ENCODE results near the gene ZNF500.

Gene ZNF500

DNA sequence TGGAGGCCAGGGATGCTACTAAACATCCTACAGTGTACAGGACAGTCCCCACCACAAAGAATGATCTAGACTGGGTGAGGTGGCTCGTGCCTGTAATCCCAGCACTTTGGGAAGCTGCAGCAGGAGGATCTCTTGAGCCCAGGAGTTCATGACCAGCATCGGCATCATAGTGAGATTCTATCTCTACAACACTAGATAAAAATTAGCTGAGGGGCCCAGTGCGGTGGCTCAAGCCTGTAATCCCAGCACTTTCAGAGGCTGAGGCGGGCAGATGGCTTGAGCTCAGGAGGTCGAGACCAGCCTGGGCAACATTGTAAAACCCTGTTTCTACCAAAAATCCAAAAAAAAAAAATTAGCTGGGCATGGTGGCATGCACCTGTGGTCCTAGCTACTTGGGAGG lies 5.4 kb upstream of the ZNF500 start:
- no peak for DNase-seq (ENCODE audit: low spot score)

DNA sequence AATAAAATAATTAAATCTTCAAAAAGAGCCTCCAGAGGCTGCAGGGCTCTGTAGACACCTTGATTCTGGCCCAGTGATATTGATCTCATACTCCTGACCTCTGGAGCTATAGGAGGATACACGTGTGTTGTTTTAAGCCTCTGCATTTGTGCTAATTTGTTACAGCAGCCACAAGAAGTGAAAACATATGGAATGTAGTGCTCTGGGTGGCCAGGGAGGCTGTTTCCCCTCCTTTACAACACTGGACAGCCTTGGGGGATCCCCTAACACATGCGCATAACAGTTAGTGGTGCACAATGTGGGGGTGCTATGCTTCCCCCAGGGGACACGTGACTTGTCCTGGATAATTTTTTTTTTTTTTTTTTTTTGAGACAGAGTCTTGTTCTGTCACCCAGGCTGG lies 4.7 kb upstream of the ZNF500 start:
- DNase-seq (ENCODE audit: low spot score), result no peak

DNA sequence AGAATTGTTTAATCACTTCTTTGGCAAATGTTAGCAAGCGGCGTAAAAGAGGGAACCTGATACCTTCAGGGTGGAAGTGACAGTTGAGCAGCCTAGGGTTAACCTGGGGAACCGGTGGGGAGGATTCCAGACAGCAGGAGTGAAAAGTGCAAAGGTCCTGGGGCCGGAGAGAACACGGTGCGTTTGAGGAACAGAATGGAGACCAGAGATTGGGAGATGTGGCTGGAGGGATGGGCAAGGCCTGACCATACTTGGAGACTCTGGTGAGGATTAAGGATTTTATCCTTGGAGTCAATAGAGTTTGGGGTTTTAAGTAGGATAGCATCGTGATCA lies 2.3 kb upstream of the ZNF500 start:
- no peak for DNase-seq (ENCODE audit: low spot score)

DNA sequence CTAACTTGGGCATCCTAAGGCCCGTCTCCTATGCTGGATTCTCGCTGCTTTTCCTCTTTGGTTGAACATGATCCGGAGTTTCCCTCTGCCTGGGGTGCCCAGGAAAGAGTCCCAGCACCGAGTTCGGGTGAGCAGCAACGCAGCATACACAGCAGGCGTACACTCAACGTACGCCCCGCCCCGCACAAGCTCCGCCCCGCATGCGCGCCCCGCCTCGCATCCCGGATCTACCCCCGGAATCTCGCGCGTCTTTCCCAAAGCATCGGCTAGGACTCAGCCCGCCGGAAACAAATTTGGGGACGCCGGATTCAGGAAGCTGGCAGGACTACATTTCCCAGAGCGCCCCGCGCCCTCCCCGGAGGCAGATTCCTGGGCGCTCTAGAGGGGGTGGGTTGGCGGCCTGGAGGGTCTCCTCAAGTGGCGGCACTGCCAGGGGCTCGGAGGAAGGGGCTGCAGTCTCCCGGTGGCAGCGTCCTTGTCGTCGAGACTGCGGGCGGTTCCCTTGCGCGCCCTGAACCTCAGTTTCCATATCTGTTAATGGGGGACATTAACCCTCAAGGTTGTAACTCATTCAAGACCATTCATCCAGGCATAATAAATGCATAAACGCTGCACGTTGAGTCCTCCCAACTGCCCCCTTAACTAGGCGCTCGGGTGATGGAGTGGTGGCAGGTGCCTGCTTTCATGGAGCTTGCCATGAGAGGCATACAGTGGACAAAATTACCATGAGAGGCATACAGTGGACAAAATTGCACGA lies 1.8 kb upstream of the ZNF500 start:
- peak; percentile 98 for DNase-seq (ENCODE audit: low spot score)

DNA sequence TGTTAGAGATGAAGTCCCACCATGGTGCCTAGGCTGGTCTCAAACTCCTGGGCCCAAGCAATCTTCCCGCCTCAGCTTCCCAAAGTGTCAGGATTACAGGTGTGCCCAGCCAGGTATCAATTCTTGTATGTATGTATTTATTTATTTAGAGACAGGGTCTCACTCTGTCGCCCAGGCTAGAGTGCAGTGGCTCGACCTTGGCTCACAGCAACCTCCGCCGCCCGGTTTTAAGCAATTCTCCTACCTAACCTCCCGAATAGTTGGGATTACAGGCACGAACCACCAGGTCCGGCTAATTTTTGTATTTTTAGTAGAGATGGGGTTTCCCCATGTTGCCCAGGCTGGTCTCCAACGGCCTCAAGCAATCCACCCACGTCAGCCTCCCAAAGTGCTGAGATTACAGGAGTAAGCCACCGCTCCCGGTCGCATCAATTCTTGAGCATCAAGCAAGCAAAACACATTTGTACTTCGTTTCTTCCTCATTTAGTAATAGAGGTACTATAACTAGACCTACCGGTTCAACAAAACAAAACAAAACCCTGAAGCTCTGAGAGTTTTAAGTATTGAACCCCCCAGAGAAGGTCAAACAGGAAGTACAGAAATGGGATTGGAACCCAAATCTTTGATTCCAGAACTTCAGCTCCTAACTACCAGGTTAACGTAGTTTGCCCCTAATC lies 1.0 kb upstream of the ZNF500 start:
- DNase-seq (ENCODE audit: low spot score), result no peak

DNA sequence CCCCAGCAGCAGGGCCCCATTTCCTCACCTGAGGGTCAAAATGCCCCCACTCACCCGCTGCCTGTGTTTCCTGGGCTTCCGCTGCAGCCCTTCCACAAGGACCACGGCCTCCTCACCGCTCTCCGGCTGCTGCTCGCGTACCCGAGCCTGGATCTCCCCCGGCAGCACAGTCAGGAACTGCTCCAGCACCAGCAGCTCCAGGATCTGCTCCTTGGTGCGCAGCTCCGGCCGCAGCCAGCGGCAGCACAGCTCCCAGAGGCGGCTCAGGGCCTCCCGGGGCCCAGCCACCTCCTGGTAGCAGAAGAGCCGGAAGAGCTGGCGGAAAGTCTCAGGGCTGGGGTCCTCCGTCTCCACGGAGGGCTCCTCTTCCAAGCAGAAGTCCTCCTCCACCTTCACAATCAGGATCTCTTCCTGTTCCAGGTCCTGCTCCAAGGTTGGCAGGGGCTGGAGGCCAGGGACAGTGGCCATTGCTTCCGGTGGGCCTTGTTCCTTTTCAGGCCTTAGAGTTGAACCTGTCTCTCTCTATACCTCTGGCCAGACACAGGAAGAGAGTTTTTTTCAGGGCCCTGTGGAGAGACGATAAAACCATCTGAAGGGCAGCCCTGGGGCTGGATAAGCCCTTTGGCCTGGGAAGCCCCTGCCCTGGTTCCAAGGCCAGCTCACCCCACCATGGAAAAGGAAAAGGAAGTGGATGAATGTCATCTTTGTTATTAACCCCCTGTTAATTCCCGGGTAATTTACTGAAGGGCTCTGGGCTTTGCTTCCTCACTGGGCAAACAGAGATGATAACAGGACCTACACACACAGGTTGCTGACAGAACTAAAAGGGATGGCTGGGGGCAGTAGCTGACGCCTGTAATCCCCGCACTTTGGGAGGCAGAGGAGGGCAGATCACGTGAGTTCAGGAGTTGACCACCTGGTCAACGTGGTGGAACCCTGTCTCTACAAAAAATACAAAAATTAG lies 1.2 kb downstream of the ZNF500 start:
- no peak for DNase-seq (ENCODE audit: low spot score)

DNA sequence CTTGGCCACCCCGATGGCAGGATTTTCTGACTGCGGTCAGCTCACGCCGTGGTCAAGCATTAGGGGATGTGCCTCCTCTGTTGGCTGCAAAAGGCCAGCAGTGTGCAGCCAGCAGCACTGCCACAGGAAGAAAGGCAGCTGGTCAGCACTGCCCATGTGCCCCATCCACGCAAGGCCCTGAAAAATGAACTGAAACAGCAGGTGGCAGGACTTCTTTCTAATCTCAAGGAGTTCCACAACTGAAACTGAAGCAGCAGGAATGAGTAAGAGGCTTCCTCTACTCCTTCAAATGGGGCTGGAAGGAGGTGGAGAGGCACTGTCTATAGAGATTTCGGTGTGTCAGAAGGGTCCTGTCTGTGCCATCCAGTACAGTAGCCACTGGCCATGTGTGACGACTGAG lies 3.2 kb downstream of the ZNF500 start:
- no peak for DNase-seq (ENCODE audit: low spot score)

DNA sequence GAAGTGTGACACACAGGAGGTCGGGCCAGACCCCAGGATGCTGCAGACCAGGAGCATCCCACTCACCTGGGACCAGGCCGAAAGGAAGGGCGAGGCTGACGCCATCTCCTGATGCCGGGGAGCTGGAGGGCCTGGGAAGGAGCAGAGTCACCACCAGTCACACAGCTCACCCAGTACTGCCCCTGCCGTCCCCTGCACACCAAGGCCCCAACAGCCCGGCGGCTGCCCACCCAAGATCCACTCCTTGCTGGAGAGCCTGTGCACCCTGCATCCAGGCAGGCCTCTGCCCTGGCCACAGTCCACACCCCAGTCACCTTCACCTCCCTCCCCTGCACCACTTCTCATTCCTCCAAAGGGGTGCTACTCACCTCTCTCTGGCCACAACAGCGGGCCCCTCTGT lies 4.8 kb downstream of the ZNF500 start:
- no peak for DNase-seq (ENCODE audit: low spot score)

DNA sequence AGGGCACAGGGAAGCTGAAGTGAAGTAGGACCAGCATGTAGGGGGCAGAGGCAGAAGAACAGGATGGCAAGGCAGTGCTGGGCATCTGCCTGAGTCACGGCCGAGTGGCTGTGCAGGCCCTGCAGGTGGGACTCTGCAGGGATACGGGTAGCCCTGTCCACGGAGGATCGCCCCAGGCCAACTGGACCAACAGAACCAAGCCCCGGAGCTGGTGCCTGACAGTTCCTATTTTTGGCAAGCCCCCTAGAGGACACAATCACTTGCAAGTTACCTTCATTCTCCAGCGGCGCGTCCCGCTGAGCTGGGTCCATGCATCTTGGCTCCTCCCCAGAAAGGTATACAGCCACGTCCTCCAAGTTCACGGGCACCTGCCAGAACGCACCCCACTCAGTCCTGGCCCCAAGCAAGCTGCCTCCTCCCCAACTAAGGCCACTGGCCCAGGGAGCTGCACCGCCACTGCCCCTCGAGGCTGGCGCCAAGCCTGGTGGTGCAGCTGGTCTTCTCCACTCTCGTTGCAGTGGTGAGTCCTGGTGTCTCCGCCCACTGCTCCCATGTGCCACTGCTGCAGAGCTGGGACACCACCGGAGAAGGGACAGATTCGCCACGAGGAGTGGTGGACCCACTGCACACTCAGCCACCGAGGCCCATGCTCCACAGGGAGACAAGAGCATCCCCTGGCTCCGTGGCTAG lies 6.6 kb downstream of the ZNF500 start:
- DNase-seq (ENCODE audit: low spot score), result no peak

DNA sequence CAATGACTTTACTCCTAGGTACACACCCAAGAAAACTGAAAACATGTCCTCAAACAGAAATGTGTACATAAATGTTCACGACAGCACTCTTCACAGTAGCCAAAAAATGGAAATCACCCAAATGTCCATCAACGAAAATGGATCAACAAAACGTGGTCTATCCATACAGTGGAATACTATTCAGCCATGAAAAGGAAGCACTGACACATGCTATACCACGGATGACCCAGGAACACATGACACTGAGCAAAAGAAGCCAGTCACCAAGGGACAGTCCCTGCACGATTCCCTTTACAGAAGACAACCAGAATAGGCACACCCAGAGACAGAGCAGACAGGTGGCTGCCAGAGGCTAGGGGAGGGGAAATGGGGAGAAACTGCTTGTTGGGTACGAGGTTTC lies 11.3 kb downstream of the ZNF500 start:
- DNase-seq (ENCODE audit: low spot score), result no peak

DNA sequence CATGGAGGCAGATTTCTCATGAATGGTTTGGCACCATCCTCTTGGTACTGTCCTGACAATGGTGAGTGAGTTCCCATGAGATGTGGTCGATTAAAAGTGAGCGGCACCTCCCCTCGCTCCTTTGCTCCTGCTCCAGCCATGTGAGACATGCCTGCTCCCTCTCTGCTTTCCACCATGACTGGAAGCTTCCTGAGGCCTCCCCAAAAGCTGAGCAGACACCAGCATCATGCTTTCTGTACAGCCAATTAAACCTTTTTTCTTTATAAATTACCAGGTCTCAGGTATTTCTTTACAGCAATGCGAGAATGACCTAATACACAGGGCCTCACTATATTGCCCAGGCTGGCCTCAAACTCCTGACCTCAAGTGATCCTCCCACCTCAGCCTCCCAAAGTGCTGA lies 12.1 kb downstream of the ZNF500 start:
- DNase-seq (ENCODE audit: low spot score), result no peak

DNA sequence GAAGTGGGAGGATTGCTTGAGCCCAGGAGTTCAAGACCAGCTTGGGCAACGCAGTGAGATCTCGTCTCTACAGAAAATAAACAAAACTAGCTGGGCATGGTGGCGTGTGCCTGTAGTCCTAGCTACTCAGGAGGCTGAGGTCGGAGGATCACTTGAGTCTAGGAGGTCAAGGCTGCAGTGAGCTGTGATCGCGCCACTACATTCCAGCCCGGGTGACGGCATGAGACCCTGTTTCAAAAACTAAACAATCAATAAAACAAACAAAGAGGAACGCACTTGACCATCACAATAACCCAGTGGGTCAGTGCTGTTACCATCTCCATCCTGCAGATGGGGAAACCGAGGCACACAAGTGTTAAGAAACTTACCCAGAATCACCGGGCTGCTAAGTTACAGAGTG lies 13.7 kb downstream of the ZNF500 start:
- no peak for DNase-seq (ENCODE audit: low spot score)

DNA sequence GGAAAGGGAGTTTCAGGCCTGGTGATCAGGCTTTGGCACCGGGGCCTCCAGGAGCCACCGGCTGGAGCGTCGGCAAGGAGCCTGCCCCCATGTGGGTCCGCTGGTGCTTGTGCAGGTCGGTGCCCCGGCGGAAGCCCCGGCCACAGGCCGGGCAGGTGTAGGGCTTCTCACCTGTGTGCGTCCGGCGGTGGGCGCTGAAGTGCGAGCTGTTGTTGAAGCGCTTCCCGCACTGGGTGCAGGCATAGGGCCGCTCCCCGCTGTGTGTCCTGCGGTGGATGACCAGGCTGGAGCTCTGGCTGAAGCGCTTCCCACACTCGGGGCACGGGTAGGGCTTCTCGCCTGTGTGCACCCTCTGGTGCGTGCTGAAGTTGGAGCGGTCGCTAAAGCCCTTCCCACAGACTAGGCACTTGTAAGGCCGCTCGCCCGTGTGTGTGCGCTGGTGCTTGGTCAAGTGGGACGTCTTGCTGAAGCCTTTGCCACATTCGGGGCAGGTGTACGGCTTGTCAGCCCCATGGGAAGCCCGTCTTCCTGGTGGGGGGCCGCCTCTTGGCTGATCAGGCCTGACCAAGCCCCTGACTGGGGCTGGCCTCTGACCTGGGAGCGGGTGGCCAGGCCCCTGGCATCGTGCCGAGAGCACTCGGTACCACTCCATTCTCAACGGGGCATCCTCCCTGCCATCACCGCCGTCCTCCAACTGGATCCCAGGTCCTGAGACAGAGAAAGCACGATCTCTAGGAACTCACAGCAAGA lies 14.4 kb downstream of the ZNF500 start:
- DNase-seq (ENCODE audit: low spot score), result no peak

DNA sequence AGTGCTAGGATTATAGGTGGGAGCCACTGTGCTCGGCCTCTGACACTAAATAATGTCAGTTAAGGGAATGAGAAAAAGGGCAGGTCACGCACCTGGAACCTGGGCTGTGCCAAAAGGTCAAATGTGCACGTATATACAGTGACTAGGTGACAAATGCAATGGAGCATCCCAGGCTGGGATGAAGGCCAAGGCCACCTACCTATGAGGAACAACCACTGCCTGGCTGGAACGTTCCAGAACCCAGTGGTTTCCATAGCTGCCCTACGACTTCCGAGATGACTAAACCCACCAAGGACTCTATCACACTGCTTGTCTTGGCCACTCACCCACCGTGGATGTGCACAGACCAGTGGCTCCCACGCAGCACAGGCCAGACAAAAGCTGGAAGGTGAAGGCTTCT lies 16.1 kb downstream of the ZNF500 start:
- no peak for DNase-seq (ENCODE audit: low spot score)

DNA sequence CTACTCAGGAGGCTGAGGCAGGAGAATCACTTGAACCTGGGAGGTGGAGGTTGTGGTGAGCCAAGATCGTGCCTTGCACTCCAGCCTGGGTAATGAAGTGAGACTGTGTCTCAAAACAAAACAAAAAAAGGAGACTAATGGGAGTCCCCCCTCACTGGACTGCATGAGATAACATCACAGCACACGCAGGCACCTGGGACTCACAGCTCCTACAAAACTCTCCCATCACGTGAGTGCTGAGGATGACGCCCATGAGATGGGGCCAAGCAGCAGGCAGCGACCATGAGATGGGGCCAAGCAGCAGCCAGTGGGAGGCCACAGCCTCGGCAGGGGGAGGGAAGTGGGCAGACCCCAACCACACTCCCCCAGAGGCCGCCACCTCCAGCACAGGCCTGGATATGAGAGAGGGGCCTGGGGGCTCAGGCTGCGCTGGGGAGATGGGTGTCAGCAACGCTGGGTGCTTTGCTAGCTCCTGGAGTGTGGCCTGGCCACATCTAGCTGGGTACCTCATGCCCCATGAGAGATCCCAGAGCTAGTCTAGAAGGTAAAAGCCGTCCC lies 17.2 kb downstream of the ZNF500 start:
- DNase-seq (ENCODE audit: low spot score), result no peak

DNA sequence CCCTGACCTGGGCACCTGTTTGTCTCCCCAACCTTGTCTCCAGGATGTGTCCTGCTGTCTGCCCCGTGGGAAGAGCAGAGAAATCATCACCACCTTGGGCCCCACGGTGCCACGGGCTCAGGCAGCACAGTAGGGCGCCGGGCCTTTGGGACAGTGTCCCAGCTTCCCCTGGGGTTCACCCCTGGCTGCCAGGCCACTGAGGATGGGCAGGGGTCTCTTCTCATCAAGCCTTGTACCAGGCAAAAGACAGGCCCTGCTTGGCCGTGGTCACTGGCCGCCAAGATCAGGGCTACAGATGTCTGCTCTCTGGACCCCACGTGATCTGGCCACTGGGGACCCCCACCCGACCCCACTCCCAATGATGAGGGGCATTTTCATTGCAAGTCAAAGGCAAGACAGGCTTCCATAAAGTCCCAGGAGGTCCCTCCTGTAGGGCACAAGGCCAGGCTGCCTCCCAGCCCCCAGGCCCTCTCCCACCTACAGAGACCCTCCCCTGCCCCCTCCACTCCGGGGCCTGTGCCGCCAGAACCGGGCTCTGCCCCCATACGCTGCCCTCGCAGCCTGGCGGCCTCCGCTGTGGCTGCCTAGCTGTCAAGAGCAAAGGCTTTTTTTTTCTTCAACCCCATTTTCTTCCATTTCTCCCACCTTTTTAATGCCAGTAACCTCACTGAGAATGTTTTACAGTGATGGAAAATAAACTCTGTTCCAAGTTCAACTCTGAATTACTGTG lies 18.1 kb downstream of the ZNF500 start:
- no peak for DNase-seq (ENCODE audit: low spot score)

DNA sequence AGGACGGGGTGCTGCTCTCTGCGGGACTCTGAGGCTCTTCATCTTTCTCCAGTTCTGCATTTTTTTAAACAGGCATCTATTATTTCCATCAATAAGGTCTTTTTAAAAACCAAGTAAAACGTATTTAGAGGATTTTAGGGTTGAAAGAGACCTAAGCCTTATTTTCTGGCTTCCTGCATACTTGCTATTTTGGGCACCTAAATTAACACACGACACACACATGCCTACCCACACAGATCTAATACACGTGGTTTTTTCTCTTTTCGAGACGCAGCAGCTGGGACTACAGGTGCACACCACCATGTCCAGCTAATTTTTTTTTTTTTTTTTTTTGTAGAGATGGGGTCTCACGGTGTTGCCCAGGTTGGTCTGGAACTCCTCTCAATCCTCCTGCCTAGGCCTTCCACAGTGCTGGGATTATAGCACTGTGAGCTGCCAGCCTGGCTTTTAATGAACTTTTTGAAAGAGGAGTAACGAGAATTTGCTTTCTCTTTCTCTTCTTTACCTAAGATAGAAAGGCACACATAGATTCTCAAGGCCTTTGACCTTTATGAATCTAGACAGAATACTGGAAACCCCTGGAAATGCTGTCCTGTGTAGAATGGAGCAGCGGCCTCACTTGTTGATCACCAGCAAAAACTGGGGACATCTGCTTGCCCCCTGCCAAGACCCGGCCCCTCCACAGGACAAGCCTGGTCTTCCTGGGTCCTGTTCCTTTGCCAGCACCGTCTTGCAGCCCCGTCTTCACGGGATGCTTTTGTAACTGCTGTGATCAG lies 18.9 kb downstream of the ZNF500 start:
- DNase-seq (ENCODE audit: low spot score), result no peak

DNA sequence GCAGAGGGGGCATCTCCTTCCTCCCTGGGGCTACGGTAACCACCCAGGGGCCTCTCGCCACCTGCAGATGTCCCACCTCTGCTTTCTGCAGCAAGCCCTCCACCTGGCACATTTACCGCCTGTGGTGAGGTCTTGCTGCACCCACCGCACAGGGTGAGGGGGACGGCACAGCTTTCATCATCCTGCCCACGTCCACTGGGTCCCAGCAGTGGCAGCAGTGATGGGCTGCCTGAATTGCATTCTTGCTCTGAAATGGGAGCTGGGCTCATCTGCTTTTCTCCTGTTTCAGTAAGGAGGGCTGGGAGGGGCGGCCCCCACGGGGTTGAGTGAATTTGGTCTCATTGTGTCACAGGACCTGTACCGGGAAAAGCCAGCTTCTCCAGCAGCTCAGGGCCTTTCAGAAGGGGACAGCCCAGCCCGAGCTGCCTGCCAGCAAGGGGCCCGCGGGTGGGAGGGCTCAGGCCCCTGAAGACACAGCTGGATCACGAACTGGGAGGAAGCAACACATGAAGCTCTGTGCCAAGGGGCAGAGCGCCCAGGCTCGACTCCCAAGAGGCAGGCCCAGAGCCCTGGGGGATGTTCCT lies 19.9 kb downstream of the ZNF500 start:
- DNase-seq (ENCODE audit: low spot score), result no peak

DNA sequence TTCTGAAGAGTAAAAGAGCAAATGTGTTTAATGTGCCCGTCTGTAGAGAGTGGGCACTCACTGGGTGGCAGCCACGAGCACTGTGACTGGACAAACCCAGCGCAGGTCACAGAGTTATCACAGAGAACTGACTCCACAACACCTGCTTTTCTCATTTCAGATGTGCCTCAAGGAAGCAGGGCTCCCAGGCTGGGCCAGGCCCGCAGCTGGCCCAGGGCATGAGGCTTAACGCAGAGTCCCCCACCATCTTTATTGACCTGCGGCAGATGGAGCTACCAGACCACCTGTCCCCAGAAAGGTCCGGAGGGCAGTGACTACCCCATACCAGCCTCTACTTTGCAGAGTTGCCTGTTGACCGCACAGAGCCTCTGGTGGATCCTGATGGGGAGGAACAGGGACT lies 20.7 kb downstream of the ZNF500 start:
- no peak for DNase-seq (ENCODE audit: low spot score)

DNA sequence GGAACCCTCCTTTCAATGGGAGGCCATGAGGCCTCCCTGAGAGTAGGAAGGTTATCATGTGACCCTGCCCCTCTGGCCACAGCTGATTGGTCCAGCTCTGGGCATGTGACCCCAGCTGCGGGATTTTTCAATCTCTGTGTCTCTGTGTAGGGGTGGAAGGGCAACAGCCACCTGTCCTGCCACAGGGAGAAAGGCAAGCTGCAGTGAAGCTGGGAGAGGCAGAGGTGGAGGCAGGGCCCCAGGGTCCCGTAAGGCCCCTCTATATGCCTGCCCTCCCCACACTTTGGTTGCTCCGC lies 21.7 kb downstream of the ZNF500 start:
- no peak for DNase-seq (ENCODE audit: low spot score)

Data from AG08396 (cell line).